Stimulated activated CD4-positive, alpha-beta T cell treated with anti-CD3 and anti-CD28 coated beads, Interleukin-15, amount 100 ng/mL, for 24 hours (primary cell): ENCODE results near the gene SCN9A.

ENCODE experiments used
- DNase-seq: peaks from one replicate; pipeline ENCODE4 v3.0.0-alpha.2; 2020

The SCN9A gene

GRCh38 chr2:166167449-166167848 lies 208.3 kb downstream of the SCN9A start:
- DNase-seq = no peak

GRCh38 chr2:166163775-166164174 lies 212.0 kb downstream of the SCN9A start:
- DNase-seq = no peak

- no peak for DNase-seq
Observed at GRCh38 chr2:166158546-166158945, 217.2 kb downstream of the SCN9A start.

DNA sequence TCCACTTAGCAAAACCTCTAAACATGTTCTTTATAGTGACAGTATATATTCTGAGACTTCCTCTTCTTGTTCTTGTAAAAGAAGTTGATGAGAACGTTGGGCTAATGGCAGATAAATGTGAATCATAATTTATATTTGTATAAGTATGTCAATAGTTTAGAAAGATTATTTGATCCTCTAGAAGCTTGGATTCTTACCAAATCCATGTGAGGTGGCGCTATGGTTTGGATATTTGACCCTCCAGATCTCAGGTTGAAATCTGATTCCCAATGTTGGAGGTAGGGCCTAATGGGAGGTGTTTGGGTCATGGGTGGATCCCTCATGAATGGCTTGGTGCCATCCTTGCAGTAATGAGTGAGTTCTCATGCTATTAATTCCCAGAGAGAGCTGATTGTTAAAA lies 218.2 kb downstream of the SCN9A start:
- DNase-seq = no peak

DNA sequence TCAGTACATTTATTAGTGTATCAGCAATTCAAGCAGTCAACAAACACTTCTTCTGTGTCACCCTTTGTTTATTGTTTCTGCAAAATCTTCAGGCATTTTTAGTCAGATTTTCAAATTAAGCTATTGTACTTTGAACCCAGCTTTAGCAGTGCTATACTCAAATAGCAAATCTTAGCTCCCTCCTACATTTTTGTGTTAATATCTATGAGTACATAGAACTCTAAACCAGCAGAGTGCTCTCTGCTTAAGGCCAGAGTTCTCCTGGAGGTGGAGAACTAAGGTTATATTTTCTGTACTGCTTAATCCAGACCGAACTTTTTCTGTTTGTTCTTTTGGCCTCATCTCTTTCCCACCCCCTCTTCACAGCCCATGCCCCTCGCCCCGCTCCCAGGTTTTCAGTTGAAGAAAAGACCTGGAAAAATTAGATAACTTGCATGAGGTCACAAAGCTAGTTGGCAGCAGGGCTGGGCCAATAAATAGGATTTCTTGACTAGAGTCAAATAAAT lies 218.7 kb downstream of the SCN9A start:
- no peak for DNase-seq

GRCh38 chr2:166155589-166155988 lies 220.2 kb downstream of the SCN9A start:
- DNase-seq = no peak

- no peak for DNase-seq
Observed at GRCh38 chr2:166154685-166155338, 220.9 kb downstream of the SCN9A start.

DNA sequence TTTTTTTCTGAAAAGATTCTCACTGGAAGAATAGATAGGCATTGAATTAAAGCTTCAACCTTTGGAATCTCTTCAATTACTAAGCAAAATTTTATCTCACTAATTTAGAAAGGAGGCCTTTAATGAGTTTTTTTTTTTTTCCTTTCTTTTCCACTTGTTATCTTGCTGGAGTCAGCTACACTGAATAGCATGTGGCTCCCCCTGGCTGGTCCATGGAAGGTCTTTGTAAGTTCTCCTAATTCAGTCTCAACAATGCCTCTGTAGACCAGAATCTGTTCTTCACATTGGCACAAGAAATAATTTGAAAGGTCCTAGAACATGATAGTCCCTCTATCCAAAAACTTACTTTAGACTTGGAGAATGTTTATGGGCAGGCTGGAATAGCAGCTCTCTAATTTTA lies 223.7 kb downstream of the SCN9A start:
- no peak for DNase-seq

- DNase-seq = no peak
Observed at GRCh38 chr2:166148500-166149400, 227.0 kb downstream of the SCN9A start.

DNA sequence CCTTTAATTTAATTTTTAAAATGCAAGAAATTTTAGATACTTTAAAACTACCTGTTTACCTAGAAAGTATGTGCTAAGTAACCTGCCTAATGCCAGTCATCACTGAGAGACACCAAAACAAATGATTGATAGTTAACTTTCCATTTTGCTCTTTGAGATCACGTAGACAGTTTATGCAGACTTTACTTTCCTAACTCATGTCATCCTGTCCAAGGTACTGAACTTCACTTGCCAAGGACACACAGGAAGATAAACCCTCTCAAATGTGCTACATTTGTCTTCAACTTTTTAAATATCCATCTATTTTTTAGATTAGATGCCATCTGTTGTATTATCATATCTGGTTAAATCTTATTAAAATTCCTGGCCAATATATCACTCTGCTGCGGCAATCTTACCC lies 227.9 kb downstream of the SCN9A start:
- no peak for DNase-seq
